Measurements from ENCODE around the gene CPEB3.

Gene CPEB3

DNA sequence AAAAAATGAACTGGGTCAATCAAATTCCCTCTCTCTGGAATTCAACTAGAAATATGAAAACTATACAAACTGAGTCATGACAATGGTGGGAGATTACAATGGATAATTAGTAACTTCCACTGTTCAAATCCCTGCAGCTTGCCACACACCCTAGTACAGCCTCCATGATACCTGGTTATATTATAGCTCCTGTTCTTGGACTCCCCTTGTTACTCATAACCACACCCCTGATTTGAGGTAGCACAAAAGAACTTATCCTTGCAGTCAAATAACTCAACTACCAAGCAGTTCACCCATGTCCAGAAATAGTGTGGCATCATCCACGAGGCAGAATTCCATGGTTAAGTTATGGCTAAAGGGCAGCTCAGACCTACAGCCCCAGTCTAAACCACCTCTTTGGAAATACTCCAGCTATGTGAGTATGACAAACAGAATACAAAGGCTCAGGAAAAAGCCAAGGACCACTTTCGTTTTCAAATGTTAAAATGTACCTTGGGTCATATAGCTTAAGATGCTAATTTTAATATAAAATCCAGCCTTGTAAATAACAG is 164.7 kb downstream of the CPEB3 start:
- ChIA-PET POLR2A (no interaction called here), CTCF (interaction anchor here (0.8 to 2.8 kb wide), 9 partner anchors 8 to 38 kb away, joined by 3 to 10 read pairs (median 3); no protein-coding TSS in a partner anchor)
- DNase-seq (ENCODE audit: extremely low spot score) = no peak
- TF ChIP-seq, protein P1, sequence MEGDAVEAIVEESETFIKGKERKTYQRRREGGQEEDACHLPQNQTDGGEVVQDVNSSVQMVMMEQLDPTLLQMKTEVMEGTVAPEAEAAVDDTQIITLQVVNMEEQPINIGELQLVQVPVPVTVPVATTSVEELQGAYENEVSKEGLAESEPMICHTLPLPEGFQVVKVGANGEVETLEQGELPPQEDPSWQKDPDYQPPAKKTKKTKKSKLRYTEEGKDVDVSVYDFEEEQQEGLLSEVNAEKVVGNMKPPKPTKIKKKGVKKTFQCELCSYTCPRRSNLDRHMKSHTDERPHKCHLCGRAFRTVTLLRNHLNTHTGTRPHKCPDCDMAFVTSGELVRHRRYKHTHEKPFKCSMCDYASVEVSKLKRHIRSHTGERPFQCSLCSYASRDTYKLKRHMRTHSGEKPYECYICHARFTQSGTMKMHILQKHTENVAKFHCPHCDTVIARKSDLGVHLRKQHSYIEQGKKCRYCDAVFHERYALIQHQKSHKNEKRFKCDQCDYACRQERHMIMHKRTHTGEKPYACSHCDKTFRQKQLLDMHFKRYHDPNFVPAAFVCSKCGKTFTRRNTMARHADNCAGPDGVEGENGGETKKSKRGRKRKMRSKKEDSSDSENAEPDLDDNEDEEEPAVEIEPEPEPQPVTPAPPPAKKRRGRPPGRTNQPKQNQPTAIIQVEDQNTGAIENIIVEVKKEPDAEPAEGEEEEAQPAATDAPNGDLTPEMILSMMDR (IDR thresholded peaks at IDR 0.05; ENCODE audit: control extremely low read depth, extremely low read depth, low read depth, missing control alignments) = no peak

DNA sequence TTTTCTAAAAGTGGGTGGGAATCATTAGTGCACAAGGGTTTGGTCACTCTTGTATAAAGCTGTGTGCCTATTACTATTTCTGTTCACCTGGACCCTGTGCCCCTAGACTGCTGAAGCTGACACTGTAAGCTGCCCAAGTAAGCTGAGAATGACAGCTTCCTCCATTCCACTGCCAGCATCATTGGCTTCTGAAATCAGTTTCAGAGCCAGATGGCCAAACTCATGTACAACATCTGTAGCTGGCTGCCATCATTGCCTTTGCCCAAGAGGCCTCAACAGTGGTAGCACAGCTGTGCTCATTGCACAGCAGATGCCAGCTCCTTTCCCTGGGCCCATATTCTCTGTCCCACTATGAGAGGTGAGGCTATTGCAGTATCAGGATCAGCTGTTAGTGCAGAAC is 165.7 kb downstream of the CPEB3 start:
- POLR2A ChIA-PET = no interaction called here
- DNase-seq (ENCODE audit: extremely low spot score) = no peak
- CTCF ChIA-PET = interaction anchor here (0.8 to 2.8 kb wide), 5 partner anchors 14 to 37 kb away, joined by 3 to 10 read pairs (median 5); no protein-coding TSS in a partner anchor
- TF ChIP-seq, protein P1 (IDR thresholded peaks at IDR 0.05; ENCODE audit: control extremely low read depth, extremely low read depth, low read depth, missing control alignments) = no peak

- TF ChIP-seq, protein P1 (IDR thresholded peaks at IDR 0.05; ENCODE audit: control extremely low read depth, extremely low read depth, low read depth, missing control alignments) = no peak
- POLR2A ChIA-PET = no interaction called here
- CTCF ChIA-PET = interaction anchor here (1.9 to 2.8 kb wide), 3 partner anchors 14 to 36 kb away, joined by 5 to 10 read pairs (median 9); no protein-coding TSS in a partner anchor
- no peak for DNase-seq (ENCODE audit: extremely low spot score)
These were observed 166.2 kb downstream of the CPEB3 start for GRCh38 chr10:92124616-92125143.

DNA sequence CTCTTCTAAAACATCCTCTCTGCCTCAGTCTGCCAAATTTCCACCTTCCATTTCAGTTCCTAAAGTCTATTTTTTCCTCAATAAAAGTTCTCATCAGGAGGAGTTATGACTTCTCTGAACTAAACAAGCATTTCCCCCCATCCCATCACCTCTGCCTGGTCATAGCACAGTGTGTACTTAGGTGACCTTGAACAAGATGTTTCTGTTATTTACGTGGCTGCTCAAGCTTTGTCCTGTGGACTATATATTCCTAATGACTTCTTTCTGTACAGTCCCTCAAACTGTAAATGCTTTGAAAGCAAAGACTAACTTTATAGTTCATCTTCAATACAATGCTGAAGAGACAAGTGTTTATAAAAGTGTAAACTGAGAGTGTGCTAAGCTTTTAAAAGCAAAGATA is 166.9 kb downstream of the CPEB3 start:
- no peak for DNase-seq (ENCODE audit: extremely low spot score)
- CTCF ChIA-PET = interaction anchor here (2.8 kb wide), 1 partner anchor 13 kb away, joined by 10 read pairs; no protein-coding TSS in a partner anchor
- TF ChIP-seq, protein P1 (IDR thresholded peaks at IDR 0.05; ENCODE audit: control extremely low read depth, extremely low read depth, low read depth, missing control alignments) = no peak
- POLR2A ChIA-PET = no interaction called here

DNA sequence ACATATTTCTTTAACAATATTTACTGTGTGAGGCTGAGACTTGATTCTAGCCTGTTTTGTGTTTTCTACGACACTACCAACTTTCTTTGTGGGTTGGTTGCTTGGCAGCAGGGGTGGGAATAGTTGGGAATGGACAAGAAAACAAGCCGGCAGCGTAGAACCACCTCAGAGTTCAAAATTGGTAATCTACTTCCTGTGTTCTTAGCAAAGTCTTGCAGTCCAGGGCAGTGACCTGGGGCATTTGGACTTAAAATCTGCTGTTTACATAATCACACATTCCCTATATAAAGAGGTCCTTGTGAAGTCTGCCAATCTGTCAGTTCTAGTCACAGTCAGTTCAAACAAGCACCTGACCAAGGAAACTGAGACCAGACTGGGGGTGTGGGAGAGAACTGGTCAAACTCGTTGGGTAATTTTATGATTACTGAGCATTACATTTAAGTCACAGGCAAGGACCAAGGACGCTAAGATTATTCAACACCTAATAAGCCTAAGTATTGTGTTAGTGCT is 167.9 kb downstream of the CPEB3 start:
- CTCF ChIA-PET = interaction anchor here (0.9 kb wide), 1 partner anchor 182 kb away, joined by 3 read pairs; no protein-coding TSS in a partner anchor
- POLR2A ChIA-PET = no interaction called here
- TF ChIP-seq, protein P1 (IDR thresholded peaks at IDR 0.05; ENCODE audit: control extremely low read depth, extremely low read depth, low read depth, missing control alignments) = no peak
- no peak for DNase-seq (ENCODE audit: extremely low spot score)

DNA sequence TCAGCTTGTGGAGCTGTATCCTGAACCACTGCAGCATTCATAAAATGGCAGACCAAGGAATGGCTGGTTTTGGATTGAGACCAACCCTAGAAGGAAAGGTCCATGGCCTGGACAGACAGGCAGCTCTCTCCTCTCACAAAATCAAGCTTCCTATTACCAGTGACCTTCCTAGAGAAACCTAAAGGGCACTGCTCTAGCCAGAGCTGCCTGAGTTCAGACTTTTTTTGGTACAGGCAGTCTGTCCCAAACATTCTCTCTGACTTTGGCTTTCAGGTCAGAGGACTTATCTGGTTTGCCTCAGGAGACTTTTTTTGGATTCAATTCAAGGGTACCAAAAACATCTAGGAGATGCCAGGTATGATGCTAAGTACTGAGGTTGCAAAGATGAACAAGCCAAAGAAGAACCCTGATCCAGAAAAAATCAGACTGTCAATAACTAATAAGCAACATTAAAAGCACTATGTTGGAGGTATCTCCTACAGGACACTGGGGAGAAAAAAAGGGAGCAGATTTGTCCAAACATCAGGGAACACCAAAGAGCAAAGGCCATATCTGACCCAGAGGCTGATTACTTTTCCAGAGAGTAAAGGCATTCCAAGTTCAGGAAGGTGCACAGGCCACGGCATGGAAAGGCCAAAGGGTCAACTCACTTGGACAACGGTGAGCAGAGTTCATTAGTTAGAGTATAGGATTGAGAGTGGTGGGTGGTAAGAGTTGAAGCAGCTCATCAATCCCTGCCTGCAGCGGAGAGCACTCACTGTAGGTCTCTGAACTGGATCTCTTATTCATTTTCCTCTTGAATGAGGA is 169.0 kb downstream of the CPEB3 start:
- no peak for DNase-seq (ENCODE audit: extremely low spot score)
- TF ChIP-seq, protein P1 (IDR thresholded peaks at IDR 0.05; ENCODE audit: control extremely low read depth, extremely low read depth, low read depth, missing control alignments) = no peak
- ChIA-PET POLR2A (no interaction called here), CTCF (interaction anchor here (1.7 kb wide), 1 partner anchor 12 kb away, joined by 4 read pairs; no protein-coding TSS in a partner anchor)
